GM21576 (cell line): ENCODE data around the gene FHIT.

Experiments
- ATAC-seq: cut with Tn5 transposase; IDR thresholded peaks from one replicate; pipeline ENCODE4 v1.9.1; 2021; ENCODE audit warnings: mild to moderate bottlenecking, moderate library complexity; ENCODE audit not compliant: unreplicated experiment

FHIT gene

GRCh38 chr3:60435941-60436650 is 815.2 kb downstream of the FHIT start:
- no peak for ATAC-seq

- ATAC-seq = no peak
These were observed 816.3 kb downstream of the FHIT start for GRCh38 chr3:60434950-60435349.

- ATAC-seq = no peak
These were observed 816.9 kb downstream of the FHIT start for GRCh38 chr3:60434323-60434722.

- no peak for ATAC-seq
These were observed 819.7 kb downstream of the FHIT start for GRCh38 chr3:60431599-60431958.

- no peak for ATAC-seq
These were observed 821.0 kb downstream of the FHIT start for GRCh38 chr3:60430205-60430604.

GRCh38 chr3:60427109-60427508 is 824.1 kb downstream of the FHIT start:
- no peak for ATAC-seq

- no peak for ATAC-seq
These were observed 826.3 kb downstream of the FHIT start for GRCh38 chr3:60424942-60425341.

- no peak for ATAC-seq
These were observed 827.2 kb downstream of the FHIT start for GRCh38 chr3:60424034-60424433.

- ATAC-seq = no peak
These were observed 827.7 kb downstream of the FHIT start for GRCh38 chr3:60423556-60423955.

- ATAC-seq = no peak
These were observed 829.4 kb downstream of the FHIT start for GRCh38 chr3:60421749-60422446.

- ATAC-seq = no peak
These were observed 833.7 kb downstream of the FHIT start for GRCh38 chr3:60417576-60417975.

- no peak for ATAC-seq
These were observed 837.2 kb downstream of the FHIT start for GRCh38 chr3:60414011-60414410.

- no peak for ATAC-seq
These were observed 837.7 kb downstream of the FHIT start for GRCh38 chr3:60413551-60413950.

- no peak for ATAC-seq
These were observed 847.4 kb downstream of the FHIT start for GRCh38 chr3:60403866-60404265.

- ATAC-seq = no peak
These were observed 848.3 kb downstream of the FHIT start for GRCh38 chr3:60402931-60403330.

GRCh38 chr3:60399861-60400845 is 851.1 kb downstream of the FHIT start:
- no peak for ATAC-seq

GRCh38 chr3:60399292-60399691 is 852.0 kb downstream of the FHIT start:
- no peak for ATAC-seq

- ATAC-seq = no peak
These were observed 856.0 kb downstream of the FHIT start for GRCh38 chr3:60395173-60395762.

GRCh38 chr3:60393946-60394345 is 857.3 kb downstream of the FHIT start:
- no peak for ATAC-seq

- no peak for ATAC-seq
These were observed 858.8 kb downstream of the FHIT start for GRCh38 chr3:60392501-60392900.

GRCh38 chr3:60391292-60391691 is 860.0 kb downstream of the FHIT start:
- ATAC-seq = no peak
